Measurements from ENCODE around the gene NISCH.

GRCh38 chr3:52516509-52517195 is 61.2 kb downstream of the NISCH start:
- no peak for TF ChIP-seq CTCF (IDR thresholded peaks at IDR 0.05)
- no peak for TF ChIP-seq ZFX (IDR thresholded peaks at IDR 0.05; ENCODE audit: borderline replicate concordance)

Measured in 22Rv1 (cell line).